Effector memory CD8-positive, alpha-beta T cell (primary cell): Measurements from ENCODE around the gene KDM4B.

Experiments
- ATAC-seq: fragments of 150-1000 bp; cut with Tn5 transposase; replicated peaks from 2 replicates; pipeline ENCODE4 v1.10.0; 2021; ENCODE audit warnings: mild to moderate bottlenecking, moderate library complexity
- DNase-seq, 3 experiments: peaks; one replicate each; pipeline ENCODE4 v3.0.0; 2021
- H3K27ac Mint-ChIP-seq, 2 donors: one replicate each; pipeline ENCODE4 v1.8.0; 2022; ENCODE audit warnings: mild to moderate bottlenecking in 2 of 2, mixed read lengths in 2 of 2, moderate library complexity in 2 of 2
- H3K27me3 Mint-ChIP-seq, 2 donors: one replicate each; pipeline ENCODE4 v1.8.0; 2022; ENCODE audit warnings: mixed read lengths in 2 of 2
- H3K36me3 Mint-ChIP-seq: one replicate; pipeline ENCODE4 v1.8.0; 2022; ENCODE audit warnings: mild to moderate bottlenecking, moderate library complexity, mixed read lengths; ENCODE audit not compliant: insufficient read depth
- H3K4me1 Mint-ChIP-seq, 2 donors: one replicate each; pipeline ENCODE4 v1.8.0; 2022; ENCODE audit warnings: low read depth in 2 of 2, mixed read lengths in 2 of 2
- H3K4me3 Mint-ChIP-seq, 2 donors: one replicate each; pipeline ENCODE4 v1.8.0; 2022; ENCODE audit warnings: mild to moderate bottlenecking in 2 of 2, mixed read lengths in 2 of 2, moderate library complexity in 2 of 2
- H3K9me3 Mint-ChIP-seq, 2 donors: one replicate each; pipeline ENCODE4 v1.8.0; 2022; ENCODE audit warnings: mixed read lengths in 2 of 2

KDM4B gene

GRCh38 chr19:4996701-4997100, 27.8 kb downstream of the KDM4B start:
- H3K9me3 Mint-ChIP-seq, result no peaks in the 10 kb centered on the region
- peaks cover 13% of the 10 kb centered on the region for H3K36me3 Mint-ChIP-seq
- H3K4me1 Mint-ChIP-seq, result peaks cover 17 to 20% of the 10 kb centered on the region in 2 donors
- H3K4me3 Mint-ChIP-seq, result no peak overlapping the region
- DNase-seq (no peak), ATAC-seq (no peak)
- peak overlapping the region; percentile 20 to 58 for H3K27ac Mint-ChIP-seq
- H3K27me3 Mint-ChIP-seq, result no peaks in the 10 kb centered on the region

GRCh38 chr19:4997297-4997696, 28.4 kb downstream of the KDM4B start:
- Mint-ChIP-seq H3K27me3 (no peaks in the 10 kb centered on the region), H3K4me1 (peaks cover 19 to 20% of the 10 kb centered on the region in 2 donors), H3K9me3 (no peaks in the 10 kb centered on the region), H3K36me3 (peaks cover 13% of the 10 kb centered on the region), H3K27ac (peak overlapping the region; percentile 20 to 58), H3K4me3 (no peak overlapping the region)
- ATAC-seq (no peak), DNase-seq (no peak)

DNA sequence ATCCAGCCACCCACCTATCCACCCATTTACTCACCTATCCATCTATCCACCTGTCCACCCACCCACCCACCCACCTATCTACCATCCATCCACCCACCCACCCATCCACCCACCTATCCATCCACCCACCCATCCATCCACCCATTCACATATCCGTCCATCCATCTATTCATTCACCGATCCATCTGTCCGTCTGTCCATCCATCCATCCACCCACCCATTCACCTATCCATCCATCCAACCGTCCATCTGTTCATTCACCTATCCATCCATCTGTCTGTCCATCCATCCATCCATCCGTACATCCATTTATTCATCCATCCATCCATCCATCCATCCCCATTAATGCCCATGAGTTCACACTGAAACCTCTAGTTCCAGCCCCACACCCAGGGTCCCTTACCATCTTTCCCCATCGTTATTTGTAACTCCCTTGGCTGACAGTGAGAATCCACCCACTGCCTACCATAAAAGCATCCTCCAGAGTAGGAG, 31.3 kb downstream of the KDM4B start:
- peak overlapping the region in 1 of 2 donors; percentile 75 for H3K27ac Mint-ChIP-seq
- H3K36me3 Mint-ChIP-seq, result peaks cover 13% of the 10 kb centered on the region
- ATAC-seq, result no peak
- no peaks in the 10 kb centered on the region for H3K9me3 Mint-ChIP-seq
- no peak overlapping the region for H3K4me3 Mint-ChIP-seq
- no peak for DNase-seq
- H3K27me3 Mint-ChIP-seq, result no peaks in the 10 kb centered on the region
- H3K4me1 Mint-ChIP-seq, result peaks cover 26 to 27% of the 10 kb centered on the region in 2 donors

DNA sequence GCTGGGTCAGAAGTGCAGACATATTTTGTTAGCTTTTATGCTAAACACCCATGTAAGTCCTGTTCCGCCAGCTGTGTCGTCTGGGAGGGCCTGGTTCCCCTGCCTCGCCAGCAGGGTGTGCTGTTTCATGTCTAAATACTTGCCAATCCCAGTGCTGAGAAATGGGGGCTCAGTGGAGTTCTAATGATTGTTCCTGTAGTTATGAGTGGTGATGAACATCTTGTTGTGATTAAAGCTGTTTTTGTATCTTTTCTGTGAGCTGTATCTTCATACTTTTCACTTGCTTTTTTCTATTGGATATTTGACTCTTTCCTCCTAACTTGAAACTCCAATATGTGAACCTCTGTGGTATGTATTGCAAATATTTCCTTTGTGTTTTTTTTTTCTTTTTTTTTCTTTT, 32.7 kb downstream of the KDM4B start:
- Mint-ChIP-seq H3K27ac (peak overlapping the region in 1 of 2 donors; percentile 49), H3K36me3 (peaks cover 8% of the 10 kb centered on the region), H3K9me3 (no peaks in the 10 kb centered on the region), H3K4me3 (no peak overlapping the region), H3K4me1 (peaks cover 28 to 32% of the 10 kb centered on the region in 2 donors), H3K27me3 (no peaks in the 10 kb centered on the region)
- ATAC-seq (peak; percentile 36), DNase-seq (peak; percentile 14 to 19 (median 15))

DNA sequence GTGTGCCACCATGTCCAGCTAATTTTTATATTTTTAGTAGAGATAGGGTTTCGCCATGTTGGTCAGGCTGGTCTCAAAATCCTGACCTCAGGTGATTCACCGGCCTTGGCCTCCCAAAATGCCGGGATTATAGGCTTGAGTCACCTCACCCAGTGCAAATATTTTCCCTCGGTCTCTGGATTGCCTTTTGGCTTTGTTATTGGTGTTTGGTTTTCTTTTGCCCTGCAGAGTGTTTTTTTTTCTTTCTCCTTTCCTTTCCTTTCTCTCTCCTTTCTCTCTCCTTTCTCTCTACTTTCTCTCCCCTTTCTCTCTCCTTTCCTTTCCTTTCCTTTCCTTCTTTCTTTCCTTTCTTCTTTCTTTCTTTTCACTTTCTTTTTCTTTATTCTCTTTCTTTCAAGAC, 33.2 kb downstream of the KDM4B start:
- ATAC-seq (no peak), DNase-seq (no peak)
- Mint-ChIP-seq H3K4me3 (no peak overlapping the region), H3K36me3 (peaks cover 5% of the 10 kb centered on the region), H3K27ac (no peak overlapping the region), H3K27me3 (no peaks in the 10 kb centered on the region), H3K9me3 (no peaks in the 10 kb centered on the region), H3K4me1 (peaks cover 29% of the 10 kb centered on the region in 2 donors)

DNA sequence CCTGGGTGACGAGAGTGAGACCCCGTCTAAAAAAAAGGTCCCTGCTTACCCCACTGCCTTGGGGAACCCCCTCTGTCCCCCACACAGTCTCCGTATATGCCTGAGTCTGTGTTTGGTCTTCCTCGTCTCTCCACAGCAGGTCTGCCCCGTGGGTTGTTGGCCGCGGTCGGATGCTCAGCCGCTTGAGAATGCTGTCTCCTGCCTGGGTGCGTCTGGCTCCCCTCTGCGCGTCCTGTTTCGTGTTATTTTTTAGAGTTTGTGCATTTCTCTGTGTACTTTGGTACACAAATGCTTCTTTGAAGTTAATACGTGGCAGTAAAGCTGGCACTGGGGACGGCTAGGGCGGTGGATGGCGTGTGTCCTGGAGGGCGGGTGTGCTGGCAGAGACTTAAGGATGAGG, 34.9 kb downstream of the KDM4B start:
- H3K27me3 Mint-ChIP-seq, result no peaks in the 10 kb centered on the region
- H3K27ac Mint-ChIP-seq, result peak overlapping the region in 1 of 2 donors; percentile 81
- H3K36me3 Mint-ChIP-seq, result peaks cover 7% of the 10 kb centered on the region
- DNase-seq, result no peak
- no peak overlapping the region for H3K4me3 Mint-ChIP-seq
- H3K9me3 Mint-ChIP-seq, result no peaks in the 10 kb centered on the region
- peaks cover 26 to 38% of the 10 kb centered on the region in 2 donors for H3K4me1 Mint-ChIP-seq
- no peak for ATAC-seq

DNA sequence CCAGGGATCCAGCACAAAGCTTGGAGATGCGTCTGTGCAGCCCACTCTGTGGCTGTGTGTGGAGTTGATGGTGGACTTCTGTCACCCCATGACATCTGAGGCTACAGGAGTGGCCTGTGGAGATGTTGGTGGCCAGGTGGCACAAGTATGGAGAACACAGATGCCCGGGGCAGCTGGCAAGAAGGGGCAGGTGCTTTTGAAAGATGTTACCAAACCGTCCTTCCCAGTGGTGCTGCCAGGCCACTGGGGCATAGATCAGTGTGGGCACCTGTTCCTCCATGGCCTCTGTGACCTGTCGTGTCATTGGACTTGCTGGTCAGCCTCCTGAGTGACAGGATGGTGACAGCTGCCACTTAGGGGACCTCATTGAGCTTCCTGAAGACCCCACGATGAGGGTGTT, 36.2 kb downstream of the KDM4B start:
- Mint-ChIP-seq H3K27me3 (no peaks in the 10 kb centered on the region), H3K36me3 (peaks cover 7% of the 10 kb centered on the region), H3K27ac (peak overlapping the region in 1 of 2 donors; percentile 46), H3K4me1 (peaks cover 24 to 42% of the 10 kb centered on the region in 2 donors), H3K4me3 (no peak overlapping the region), H3K9me3 (no peaks in the 10 kb centered on the region)
- DNase-seq, result no peak
- ATAC-seq, result no peak

GRCh38 chr19:5006201-5006600, 37.3 kb downstream of the KDM4B start:
- DNase-seq (no peak), ATAC-seq (no peak)
- H3K4me3 Mint-ChIP-seq, result no peak overlapping the region
- no peaks in the 10 kb centered on the region for H3K9me3 Mint-ChIP-seq
- no peak overlapping the region for H3K27ac Mint-ChIP-seq
- H3K27me3 Mint-ChIP-seq, result no peaks in the 10 kb centered on the region
- peaks cover 7% of the 10 kb centered on the region for H3K36me3 Mint-ChIP-seq
- H3K4me1 Mint-ChIP-seq, result peaks cover 19 to 36% of the 10 kb centered on the region in 2 donors

DNA sequence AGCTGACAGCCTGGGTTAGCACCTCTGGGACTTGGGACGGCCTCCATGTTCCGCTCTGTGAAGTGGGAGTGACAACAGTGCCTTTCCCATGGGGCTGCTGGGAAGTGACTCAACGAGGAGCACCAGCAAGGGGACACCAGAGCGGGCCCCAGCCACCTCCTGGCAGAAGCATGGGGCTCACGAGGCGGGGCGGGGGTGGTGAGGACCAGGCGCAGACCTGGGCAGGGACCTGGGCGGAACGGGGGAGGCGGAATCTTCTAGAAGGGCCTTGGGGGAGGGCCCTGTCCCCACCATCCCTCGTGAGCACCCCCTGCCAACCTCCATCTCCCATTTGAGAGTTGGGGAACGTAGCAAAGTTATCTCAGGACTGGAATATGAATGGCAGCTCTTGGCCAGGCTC, 37.9 kb downstream of the KDM4B start:
- Mint-ChIP-seq H3K27me3 (no peaks in the 10 kb centered on the region), H3K4me1 (peaks cover 19 to 32% of the 10 kb centered on the region in 2 donors), H3K27ac (peak overlapping the region in 1 of 2 donors; percentile 33), H3K36me3 (peaks cover 7% of the 10 kb centered on the region), H3K4me3 (no peak overlapping the region), H3K9me3 (no peaks in the 10 kb centered on the region)
- no peak for ATAC-seq
- no peak for DNase-seq

GRCh38 chr19:5011476-5012238, 42.7 kb downstream of the KDM4B start:
- ATAC-seq (no peak), DNase-seq (no peak)
- no peaks in the 10 kb centered on the region for H3K9me3 Mint-ChIP-seq
- H3K36me3 Mint-ChIP-seq, result peaks cover 9% of the 10 kb centered on the region
- no peaks in the 10 kb centered on the region for H3K27me3 Mint-ChIP-seq
- peaks cover 0 to 15% of the 10 kb centered on the region in 2 donors for H3K4me1 Mint-ChIP-seq
- H3K4me3 Mint-ChIP-seq, result no peak overlapping the region
- H3K27ac Mint-ChIP-seq, result no peak overlapping the region

- H3K27ac Mint-ChIP-seq, result peak overlapping the region in 1 of 2 donors; percentile 49
- no peak for DNase-seq
- ATAC-seq, result no peak
- H3K4me1 Mint-ChIP-seq, result peaks cover 0 to 10% of the 10 kb centered on the region in 2 donors
- no peaks in the 10 kb centered on the region for H3K27me3 Mint-ChIP-seq
- H3K36me3 Mint-ChIP-seq, result peaks cover 6% of the 10 kb centered on the region
- H3K4me3 Mint-ChIP-seq, result no peak overlapping the region
- no peaks in the 10 kb centered on the region for H3K9me3 Mint-ChIP-seq
Measured at GRCh38 chr19:5012688-5013457, 44.0 kb downstream of the KDM4B start.

DNA sequence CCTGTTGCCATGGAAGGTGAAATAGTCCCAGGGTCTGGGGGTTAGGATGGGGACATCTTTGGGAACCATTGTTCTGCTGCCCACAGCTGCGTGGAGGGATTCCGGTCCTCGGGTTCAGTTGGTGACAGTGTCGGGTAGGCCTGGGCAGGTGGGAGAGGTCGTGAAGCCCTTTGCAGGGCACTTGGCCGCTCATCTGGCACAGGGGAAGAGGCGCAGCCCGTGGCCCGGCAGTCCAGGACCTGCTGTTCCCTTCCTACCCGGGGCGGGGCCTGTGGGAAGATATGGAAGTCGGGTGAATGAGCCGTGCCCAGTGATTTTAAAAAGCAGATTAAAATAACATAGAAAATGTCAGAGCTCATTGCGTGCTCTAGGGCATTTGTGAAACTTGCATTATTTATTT, 44.8 kb downstream of the KDM4B start:
- Mint-ChIP-seq H3K36me3 (peaks cover 6% of the 10 kb centered on the region), H3K27me3 (no peaks in the 10 kb centered on the region), H3K4me1 (peaks cover 0 to 4% of the 10 kb centered on the region in 2 donors), H3K4me3 (no peak overlapping the region), H3K27ac (peak overlapping the region in 1 of 2 donors; percentile 35), H3K9me3 (no peaks in the 10 kb centered on the region)
- DNase-seq (no peak), ATAC-seq (no peak)

DNA sequence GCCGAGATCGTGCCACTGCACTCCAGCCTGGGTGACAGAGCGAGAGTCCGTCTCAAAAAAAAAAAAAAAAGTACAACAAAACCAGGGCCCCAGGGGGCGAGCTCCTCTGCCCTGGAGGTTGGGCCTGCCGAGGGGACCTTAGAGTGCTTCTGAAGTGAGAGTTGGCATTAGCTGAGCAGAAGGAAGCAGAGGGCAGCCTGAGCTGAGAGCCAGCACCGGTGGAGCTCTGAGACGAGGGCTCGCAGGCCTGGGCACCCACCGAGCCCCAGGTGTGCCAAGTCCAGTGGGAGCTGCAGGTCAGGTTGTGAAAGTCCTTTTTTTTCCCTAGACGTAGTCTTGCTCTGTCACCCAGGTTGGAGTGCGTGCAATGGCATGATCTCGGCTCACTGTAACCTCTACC, 46.0 kb downstream of the KDM4B start:
- Mint-ChIP-seq H3K4me1 (peaks cover 0 to under 1% of the 10 kb centered on the region in 2 donors), H3K9me3 (no peaks in the 10 kb centered on the region), H3K27ac (peak overlapping the region in 1 of 2 donors; percentile 41), H3K36me3 (peaks cover 6% of the 10 kb centered on the region), H3K4me3 (no peak overlapping the region), H3K27me3 (no peaks in the 10 kb centered on the region)
- ATAC-seq, result no peak
- no peak for DNase-seq
